Daoy (cell line): ENCODE data around the gene ZNF660. TPM values are rescaled to one million over a fixed set of nuclear protein-coding genes. Genes with fewer than 3 reads are reported as not detected.
"Not testable (repeated sequence)": the region's sequence is repeated elsewhere in the genome, so short reads cannot be mapped to it uniquely, and the experiment has no call there.

ENCODE experiments used
- DNase-seq: peaks from one replicate; pipeline ENCODE4 v3.0.0-alpha.2; 2015; ENCODE audit warnings: low read depth
- total RNA-seq: library from RNA; depleted of rRNA; stranded (reverse); fragments of >200 nt; shearing (Covaris generic); gene quantifications from 2 replicates; pipeline ENCODE4 v1.2.3, GENCODE V29; 2014; rRNA removed

ZNF660 gene
- total RNA-seq, result 0.60 and 0.91 TPM in 2 replicates

GRCh38 chr3:44584646-44585501 lies at the start of gene ZNF660:
Gene ZNF660, plus strand, starts transcription at chr3:44584964. Its CDS starts 9,230 bp downstream, at chr3:44594194.
- DNase-seq, result peak; percentile 65

- DNase-seq, result no peak
These were observed 49.4 kb upstream of the ZNF660 start for GRCh38 chr3:44535364-44535763.

GRCh38 chr3:44544811-44545210 lies 40.0 kb upstream of the ZNF660 start:
- not testable (repeated sequence) for DNase-seq

GRCh38 chr3:44554626-44555592 lies 29.9 kb upstream of the ZNF660 start, which contains the start of gene ZKSCAN7:
Gene ZKSCAN7, plus strand, starts transcription at chr3:44555193. Its CDS starts 1,855 bp downstream, at chr3:44557048.
- peak; percentile 55 for DNase-seq

GRCh38 chr3:44555723-44556122 lies 29.0 kb upstream of the ZNF660 start:
- no peak for DNase-seq

- DNase-seq, result no peak
These were observed 27.7 kb upstream of the ZNF660 start for GRCh38 chr3:44557074-44557473.

GRCh38 chr3:44561076-44561475 lies 23.7 kb upstream of the ZNF660 start:
- no peak for DNase-seq

- no peak for DNase-seq
These were observed 22.6 kb upstream of the ZNF660 start for GRCh38 chr3:44562147-44562546.

GRCh38 chr3:44568561-44568960 lies 16.2 kb upstream of the ZNF660 start:
- DNase-seq, result no peak

GRCh38 chr3:44571024-44571423 lies 13.7 kb upstream of the ZNF660 start:
- no peak for DNase-seq

GRCh38 chr3:44576613-44577012 lies 8.2 kb upstream of the ZNF660 start:
- DNase-seq, result no peak

GRCh38 chr3:44577354-44577952 lies 7.3 kb upstream of the ZNF660 start:
- DNase-seq, result not testable (repeated sequence)

GRCh38 chr3:44578316-44578715 lies 6.4 kb upstream of the ZNF660 start:
- DNase-seq, result not testable (repeated sequence)

GRCh38 chr3:44578924-44579515 lies 5.7 kb upstream of the ZNF660 start:
- DNase-seq, result not testable (repeated sequence)

- not testable (repeated sequence) for DNase-seq
These were observed 5.0 kb upstream of the ZNF660 start for GRCh38 chr3:44579749-44580148.

GRCh38 chr3:44580971-44581370 lies 3.8 kb upstream of the ZNF660 start:
- not testable (repeated sequence) for DNase-seq

- DNase-seq, result no peak
These were observed 11.9 kb downstream of the ZNF660 start for GRCh38 chr3:44596621-44597020.

- DNase-seq, result no peak
These were observed 17.0 kb downstream of the ZNF660 start for GRCh38 chr3:44601749-44602148.

- DNase-seq, result no peak
These were observed 27.9 kb downstream of the ZNF660 start for GRCh38 chr3:44612678-44613077.

GRCh38 chr3:44624749-44625480 lies 40.2 kb downstream of the ZNF660 start, which contains the start of gene ZNF197:
Gene ZNF197, plus strand, starts transcription at chr3:44625036. Its CDS starts 4,119 bp downstream, at chr3:44629155.
- DNase-seq, result peak; percentile 87
